SK-N-MC (cell line): ENCODE measurements around the gene INMT.
"Not testable (repeated sequence)": the region's sequence is repeated elsewhere in the genome, so short reads cannot be mapped to it uniquely, and the experiment has no call there.

Experiments used
- DNase-seq: peaks from one replicate; pipeline ENCODE4 v3.0.0-alpha.2; 2011; ENCODE audit warnings: low read depth, low spot score
- H3K27ac ChIP-seq: fragments of 200-600 bp; sonication (generic); 2 replicates; pipeline ENCODE4 v1.5.1; 2016; ENCODE audit warnings: mixed run types
- H3K36me3 ChIP-seq: fragments of 200-600 bp; sonication (generic); 2 replicates; pipeline ENCODE4 v1.6.1; 2017; ENCODE audit warnings: antibody characterized with exemption, low read length, mixed read lengths; ENCODE audit not compliant: insufficient read depth
- H3K4me3 ChIP-seq: fragments of 200-600 bp; sonication (generic); 2 replicates; pipeline ENCODE4 v1.5.1; 2016
- H3K9ac ChIP-seq: fragments of 200-600 bp; sonication (generic); 2 replicates; pipeline ENCODE4 v1.8.0; 2017; ENCODE audit warnings: mixed run types, mixed read lengths; ENCODE audit not compliant: insufficient read length
- H3K9me3 ChIP-seq: fragments of 200-600 bp; sonication (generic); 2 replicates; pipeline ENCODE4 v1.6.1; 2017; ENCODE audit warnings: low read depth, mild to moderate bottlenecking, antibody characterized with exemption, low read length, moderate library complexity, mixed read lengths
- EZH2 ChIP-seq: fragments of 200-600 bp; sonication (generic); IDR thresholded peaks from one replicate; pipeline ENCODE4 v1.6.1; 2017; ENCODE audit warnings: antibody characterized with exemption
- FOXP2 ChIP-seq: optimal IDR thresholded peaks from 2 replicates; pipeline ENCODE3; 2011; ENCODE audit warnings: mild to moderate bottlenecking, moderate library complexity; ENCODE audit not compliant: insufficient read depth; ENCODE audit errors: extremely low read length, control extremely low read depth
- POLR2AphosphoS5 ChIP-seq: IDR thresholded peaks from 2 replicates; pipeline ENCODE4 v1.6.1; 2012; ENCODE audit warnings: mild to moderate bottlenecking, low read depth, low read length, borderline replicate concordance

INMT gene

DNA sequence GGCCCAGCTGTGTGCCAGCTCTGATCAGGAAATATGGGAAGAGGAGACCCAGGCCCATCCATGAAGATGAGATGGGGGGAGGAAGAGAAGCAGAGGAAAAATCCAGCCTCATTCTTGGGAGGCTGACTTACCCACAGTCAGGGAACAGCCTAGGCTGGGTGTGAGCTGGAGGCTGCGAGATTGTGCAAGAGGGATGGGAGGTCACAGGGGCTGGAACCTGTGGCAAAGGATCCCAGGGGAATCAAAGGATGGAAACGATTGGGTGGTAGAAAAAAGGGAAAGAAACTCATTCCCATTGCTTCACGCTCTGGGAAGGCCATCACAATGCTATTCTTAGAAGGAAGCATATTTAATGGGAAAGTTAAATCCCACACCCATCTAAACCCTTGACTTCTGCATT, 43.0 kb upstream of the INMT start:
- H3K36me3 ChIP-seq, result no peaks in the 10 kb centered on the region
- H3K9ac ChIP-seq, result no peak overlapping the region
- no peak overlapping the region for H3K27ac ChIP-seq
- no peak for DNase-seq
- TF ChIP-seq FOXP2 (no peak), POLR2AphosphoS5 (no peak), EZH2 (no peak)
- H3K9me3 ChIP-seq, result no peaks in the 10 kb centered on the region
- no peak overlapping the region for H3K4me3 ChIP-seq

DNA sequence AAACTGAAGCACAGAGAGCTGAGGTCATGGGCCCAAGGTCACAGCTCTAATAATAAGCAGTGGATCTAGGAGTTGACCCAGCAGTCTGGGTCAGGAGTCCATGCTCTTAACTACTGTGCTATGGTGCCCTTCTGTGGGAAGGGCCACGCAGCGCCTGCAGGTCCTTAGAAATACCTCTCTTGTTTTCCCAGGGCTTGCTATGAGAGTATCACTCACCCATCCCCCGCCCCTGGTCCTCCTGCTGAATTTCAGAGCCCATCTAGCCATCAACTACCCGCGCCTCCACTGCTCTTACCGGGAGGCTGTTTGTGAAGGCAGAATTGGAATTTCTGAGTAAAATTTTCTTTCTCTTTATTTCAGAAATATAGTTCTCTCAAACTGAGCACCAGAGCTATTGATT, 42.4 kb upstream of the INMT start:
- Histone ChIP-seq H3K4me3 (no peak overlapping the region), H3K36me3 (no peaks in the 10 kb centered on the region), H3K9ac (no peak overlapping the region), H3K27ac (no peak overlapping the region), H3K9me3 (no peaks in the 10 kb centered on the region)
- DNase-seq, result no peak
- TF ChIP-seq EZH2 (no peak), FOXP2 (no peak), POLR2AphosphoS5 (no peak)

DNA sequence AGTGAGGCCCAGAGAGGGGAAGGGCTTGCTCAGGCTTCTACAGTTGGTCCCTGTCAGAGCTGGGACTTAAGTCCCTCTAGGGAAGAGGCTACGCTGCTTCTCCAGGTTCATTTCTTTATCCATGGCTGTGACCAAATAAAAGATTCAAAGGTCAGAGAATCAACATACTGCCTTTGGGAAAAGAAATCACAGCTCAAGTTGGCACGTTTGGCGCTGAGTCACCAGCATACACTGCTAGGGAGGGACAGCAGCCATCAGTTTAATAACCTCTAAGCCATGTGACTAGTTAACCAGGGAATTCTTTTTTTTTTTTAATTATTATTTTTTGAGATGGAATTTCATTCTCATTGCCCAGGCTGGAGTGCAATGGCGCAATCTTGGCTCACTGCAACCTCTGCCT, 41.3 kb upstream of the INMT start:
- DNase-seq, result no peak
- no peak overlapping the region for H3K27ac ChIP-seq
- no peaks in the 10 kb centered on the region for H3K36me3 ChIP-seq
- no peak overlapping the region for H3K4me3 ChIP-seq
- H3K9me3 ChIP-seq, result no peaks in the 10 kb centered on the region
- no peak overlapping the region for H3K9ac ChIP-seq
- TF ChIP-seq EZH2, result no peak
- no peak for TF ChIP-seq FOXP2
- TF ChIP-seq POLR2AphosphoS5, result no peak

DNA sequence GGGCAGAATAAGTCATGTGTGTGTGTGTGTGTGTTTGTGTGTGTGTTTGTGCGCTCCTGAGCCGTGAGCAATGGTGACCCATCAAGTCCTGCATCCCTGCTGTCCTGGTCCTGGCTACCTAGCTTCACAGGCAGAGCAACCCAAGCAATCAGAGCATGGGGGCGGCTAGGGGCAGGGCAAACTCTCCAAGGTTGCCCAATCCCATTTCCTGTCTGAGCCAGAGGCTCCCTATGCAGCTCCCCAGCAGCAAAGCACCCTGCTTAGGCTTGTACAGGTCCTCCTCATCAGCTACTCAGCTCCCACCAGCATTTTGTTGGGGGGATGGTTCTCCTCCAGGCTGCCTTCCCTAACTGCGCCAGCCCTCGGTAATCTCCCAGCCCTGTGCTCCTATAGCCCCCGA, 38.5 kb upstream of the INMT start:
- Histone ChIP-seq H3K9me3 (no peaks in the 10 kb centered on the region), H3K4me3 (no peak overlapping the region), H3K36me3 (no peaks in the 10 kb centered on the region), H3K9ac (no peak overlapping the region), H3K27ac (no peak overlapping the region)
- no peak for DNase-seq
- TF ChIP-seq FOXP2 (no peak), POLR2AphosphoS5 (no peak), EZH2 (no peak)

DNA sequence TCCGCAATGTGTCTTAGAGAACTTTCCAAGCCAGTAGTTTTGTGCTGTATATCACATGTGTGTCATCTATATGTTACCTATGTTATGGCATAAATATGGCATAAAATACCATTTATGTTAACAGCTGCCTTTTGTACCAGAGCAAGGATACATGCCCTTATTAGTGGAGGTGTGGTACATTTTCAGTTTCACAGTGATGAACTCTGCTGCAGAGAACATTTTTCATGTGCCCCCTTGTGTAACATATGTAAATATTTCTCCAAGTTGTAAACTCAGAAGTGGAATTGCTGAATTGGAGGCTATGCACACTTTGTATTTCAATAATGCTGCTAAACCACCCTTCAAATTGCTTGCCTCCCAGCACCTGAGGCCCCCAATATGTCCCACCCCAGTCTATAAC, 37.8 kb upstream of the INMT start:
- Histone ChIP-seq H3K36me3 (no peaks in the 10 kb centered on the region), H3K9ac (no peak overlapping the region), H3K9me3 (no peaks in the 10 kb centered on the region), H3K4me3 (no peak overlapping the region), H3K27ac (no peak overlapping the region)
- no peak for TF ChIP-seq FOXP2
- no peak for TF ChIP-seq EZH2
- no peak for TF ChIP-seq POLR2AphosphoS5
- no peak for DNase-seq

DNA sequence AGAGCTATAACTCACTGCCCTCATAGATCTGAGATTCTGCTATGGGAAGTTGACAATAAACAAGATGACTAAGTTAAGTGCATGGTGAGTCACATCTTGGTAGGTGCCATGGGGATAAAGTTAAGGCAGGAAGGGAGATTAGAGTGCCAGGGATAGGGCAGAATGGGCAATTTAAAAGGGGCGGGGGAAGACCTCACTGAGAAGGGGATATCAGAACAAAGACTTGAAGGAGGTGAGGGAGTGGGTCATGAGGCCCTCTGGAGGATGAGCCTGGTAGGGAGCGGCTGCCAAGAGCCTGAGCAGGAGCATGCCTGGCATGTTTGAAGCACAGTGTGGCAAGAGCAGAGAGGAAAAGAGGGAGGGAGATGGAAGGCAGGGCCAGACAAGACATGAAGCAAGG, 34.8 kb upstream of the INMT start:
- H3K9me3 ChIP-seq, result no peaks in the 10 kb centered on the region
- no peak for TF ChIP-seq POLR2AphosphoS5
- TF ChIP-seq EZH2, result no peak
- no peak for TF ChIP-seq FOXP2
- no peaks in the 10 kb centered on the region for H3K36me3 ChIP-seq
- H3K9ac ChIP-seq, result no peak overlapping the region
- H3K27ac ChIP-seq, result no peak overlapping the region
- no peak overlapping the region for H3K4me3 ChIP-seq
- no peak for DNase-seq

DNA sequence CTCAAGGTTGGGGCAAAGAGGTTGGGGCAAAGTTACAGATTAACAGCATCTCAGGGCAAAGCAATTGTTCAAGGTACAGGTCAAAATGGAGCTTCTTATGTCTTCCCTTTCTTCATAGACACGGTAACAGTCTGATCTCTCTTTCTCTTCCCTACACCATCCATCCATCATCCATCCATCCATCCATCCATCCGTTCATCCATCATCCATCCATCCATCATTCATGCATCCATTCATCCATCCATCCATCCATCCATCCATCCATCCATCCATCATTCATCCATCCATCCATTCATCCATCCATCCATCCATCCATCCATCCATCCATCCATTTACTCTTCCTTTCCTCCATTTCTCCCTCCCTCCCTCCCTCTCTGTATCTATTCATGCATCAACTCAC, 32.5 kb upstream of the INMT start:
- not testable (repeated sequence) for H3K27ac ChIP-seq, DNase-seq, H3K9me3 ChIP-seq, H3K4me3 ChIP-seq, H3K9ac ChIP-seq, H3K36me3 ChIP-seq

DNA sequence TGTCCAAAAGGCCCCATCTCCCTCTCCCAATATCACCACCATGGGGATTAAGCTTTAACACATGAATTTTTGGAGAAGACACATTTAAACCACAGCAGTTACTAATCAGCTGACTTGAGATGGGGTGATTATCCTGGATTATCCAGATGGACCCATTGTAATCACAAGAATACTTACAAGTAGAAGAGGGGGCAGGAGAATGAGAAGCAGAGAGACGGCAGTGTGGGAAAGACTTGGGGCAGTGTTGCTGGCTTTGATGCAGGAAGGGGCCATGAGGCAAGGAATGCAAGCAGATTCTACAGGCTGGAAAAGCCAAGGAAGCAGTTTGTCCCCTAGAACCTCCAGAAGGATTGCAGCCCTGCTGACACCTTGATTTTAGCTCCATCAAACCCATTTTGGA, 30.7 kb upstream of the INMT start:
- Histone ChIP-seq H3K27ac (no peak overlapping the region), H3K4me3 (no peak overlapping the region), H3K9me3 (no peaks in the 10 kb centered on the region), H3K36me3 (no peaks in the 10 kb centered on the region), H3K9ac (no peak overlapping the region)
- TF ChIP-seq EZH2 (no peak), POLR2AphosphoS5 (no peak), FOXP2 (no peak)
- DNase-seq, result no peak

DNA sequence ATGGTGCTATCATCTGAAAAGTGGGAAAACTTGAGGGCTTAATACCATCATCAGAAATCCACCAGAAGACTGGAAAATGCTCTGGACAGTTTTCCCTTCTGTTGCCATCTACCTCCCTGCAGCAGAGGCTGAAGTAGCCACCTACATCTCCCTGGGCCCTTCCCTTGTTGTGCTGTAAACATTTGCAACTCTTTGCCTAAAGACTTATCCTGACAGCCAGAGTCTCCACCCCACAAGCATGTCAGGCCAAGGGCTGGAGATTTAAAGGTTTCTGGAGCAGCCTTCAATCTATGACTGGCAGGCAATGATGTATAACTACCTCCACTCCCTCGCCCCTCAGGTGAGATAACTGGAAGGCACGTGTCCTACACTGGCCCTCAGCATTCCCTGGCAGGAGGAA, 29.7 kb upstream of the INMT start:
- H3K27ac ChIP-seq, result no peak overlapping the region
- no peaks in the 10 kb centered on the region for H3K9me3 ChIP-seq
- TF ChIP-seq FOXP2, result no peak
- no peak for TF ChIP-seq POLR2AphosphoS5
- no peak for TF ChIP-seq EZH2
- no peaks in the 10 kb centered on the region for H3K36me3 ChIP-seq
- H3K9ac ChIP-seq, result no peak overlapping the region
- DNase-seq, result no peak
- no peak overlapping the region for H3K4me3 ChIP-seq
